Testis (tissue), 2 donors: Measurements from ENCODE around the gene NPAS3.

Experiments
- POLR2A ChIP-seq: fragments of 450-650 bp; IDR thresholded peaks from one replicate; pipeline ENCODE4 v1.6.1; 2017; ENCODE audit warnings: antibody characterized with exemption, mild to moderate bottlenecking, moderate library complexity
- TF ChIP-seq, protein P1 (sequence below), 3 experiments: fragments of 450-650 bp in 2 of 3; fragments of 200-600 bp in 1 of 3; sonication (generic) in 1 of 3; IDR thresholded peaks; one replicate each; pipeline ENCODE4 v1.5.1; 2016 to 2019; ENCODE audit warnings: antibody characterized with exemption in 3 of 3, mild to moderate bottlenecking in 2 of 3, moderate library complexity in 1 of 3

- TF ChIP-seq, protein P1, sequence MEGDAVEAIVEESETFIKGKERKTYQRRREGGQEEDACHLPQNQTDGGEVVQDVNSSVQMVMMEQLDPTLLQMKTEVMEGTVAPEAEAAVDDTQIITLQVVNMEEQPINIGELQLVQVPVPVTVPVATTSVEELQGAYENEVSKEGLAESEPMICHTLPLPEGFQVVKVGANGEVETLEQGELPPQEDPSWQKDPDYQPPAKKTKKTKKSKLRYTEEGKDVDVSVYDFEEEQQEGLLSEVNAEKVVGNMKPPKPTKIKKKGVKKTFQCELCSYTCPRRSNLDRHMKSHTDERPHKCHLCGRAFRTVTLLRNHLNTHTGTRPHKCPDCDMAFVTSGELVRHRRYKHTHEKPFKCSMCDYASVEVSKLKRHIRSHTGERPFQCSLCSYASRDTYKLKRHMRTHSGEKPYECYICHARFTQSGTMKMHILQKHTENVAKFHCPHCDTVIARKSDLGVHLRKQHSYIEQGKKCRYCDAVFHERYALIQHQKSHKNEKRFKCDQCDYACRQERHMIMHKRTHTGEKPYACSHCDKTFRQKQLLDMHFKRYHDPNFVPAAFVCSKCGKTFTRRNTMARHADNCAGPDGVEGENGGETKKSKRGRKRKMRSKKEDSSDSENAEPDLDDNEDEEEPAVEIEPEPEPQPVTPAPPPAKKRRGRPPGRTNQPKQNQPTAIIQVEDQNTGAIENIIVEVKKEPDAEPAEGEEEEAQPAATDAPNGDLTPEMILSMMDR (IDR thresholded peaks at IDR 0.05): no peak
- TF ChIP-seq POLR2A: no peak
These were observed 481.5 kb downstream of the NPAS3 start for GRCh38 chr14:33420051-33420627.
